ENCODE measurements around the gene MYL10. TPM values are rescaled to one million over a fixed set of nuclear protein-coding genes. Genes with fewer than 3 reads are reported as not detected.

The MYL10 gene
- total RNA-seq, 5 donors from 2014 or later (not counting 1 experiment from before 2014, with no cell fraction given), result not detected

DNA sequence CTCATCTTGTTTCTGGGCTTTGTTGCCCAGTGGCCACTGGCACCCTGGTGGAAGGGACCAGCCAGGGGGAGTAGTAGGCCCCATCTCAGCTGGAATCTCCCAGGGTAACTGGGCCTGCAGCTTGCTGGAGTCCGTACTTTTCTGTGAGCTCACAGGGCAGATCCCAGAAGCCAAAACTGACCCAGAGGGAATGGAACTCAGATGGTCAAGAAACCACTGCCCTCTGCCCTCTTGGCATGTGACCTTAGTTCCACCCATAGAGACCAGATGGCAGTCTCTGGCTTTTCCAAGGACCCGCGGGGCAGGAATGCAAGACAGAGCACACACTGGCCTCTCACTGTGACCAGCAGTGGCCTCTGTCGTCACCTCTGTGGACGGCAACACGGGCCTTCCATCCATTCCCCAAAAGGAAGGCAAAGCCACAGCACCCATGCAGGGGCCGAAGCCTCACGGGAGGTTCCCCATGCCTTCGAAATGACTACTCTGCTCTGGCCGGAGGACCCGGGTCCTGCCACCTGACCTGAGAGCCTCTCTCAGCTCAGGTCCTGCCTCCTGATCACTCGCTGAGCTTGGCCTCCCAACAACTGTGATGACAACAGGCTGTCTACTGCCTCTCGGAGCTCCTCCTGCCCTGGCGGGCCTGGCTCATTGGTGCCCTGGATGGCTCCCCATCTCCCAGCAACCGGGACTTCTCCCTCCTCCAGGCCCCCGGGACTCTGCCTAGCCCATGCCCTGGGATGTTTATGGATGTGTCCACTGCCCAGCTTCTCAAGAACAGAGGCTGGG is 29.9 kb downstream of the MYL10 start:
- peaks cover 0 to 5% of the 10 kb centered on the region in 2 donors for H3K27me3 Mint-ChIP-seq
- no peak for DNase-seq
- no peaks in the 10 kb centered on the region for H3K4me1 Mint-ChIP-seq
- no peaks in the 10 kb centered on the region for H3K9me3 Mint-ChIP-seq
- POLR2A ChIA-PET, result no interaction called here
- no peak for ATAC-seq (replicated peaks in 1 of 4)
- Histone ChIP-seq H3K4me1 (ENCODE audit: control insufficient read depth in 1 of 2, extremely low read depth in 1 of 2, insufficient read depth in 2 of 2, low read length in 2 of 2) (peaks cover 0 to 7% of the 10 kb centered on the region in 2 experiments), H3K27me3 (replicated peaks in 1 of 2; ENCODE audit: control insufficient read depth in 2 of 2, extremely low read depth in 1 of 2, insufficient read depth in 2 of 2, low read length in 1 of 2) (peaks cover 0 to 12% of the 10 kb centered on the region in 2 experiments), H3K4me3 (ENCODE audit: control insufficient read depth in 1 of 2, extremely low read depth in 1 of 2, low read length in 1 of 2) (no peak overlapping the region), H3K27ac (ENCODE audit: low read length) (no peak overlapping the region), H3K36me3 (ENCODE audit: control insufficient read depth in 2 of 2, extremely low read depth in 1 of 2, insufficient read depth in 1 of 2, low read length in 1 of 2) (no peaks in the 10 kb centered on the region), H3K9me3 (no peaks in the 10 kb centered on the region)
- H3K4me3 Mint-ChIP-seq, result no peak overlapping the region
- CTCF ChIA-PET, result interaction anchor here in 1 of 2 donors (0.5 to 1.3 kb wide), 3 partner anchors 51 to 209 kb away, joined by 3 to 7 read pairs (median 3); no protein-coding TSS in a partner anchor
- no peak overlapping the region for H3K27ac Mint-ChIP-seq
- 87% methylated on average over 13 of the region's 16 CpGs for WGBS (ENCODE audit: insufficient coverage)
- no peaks in the 10 kb centered on the region for H3K36me3 Mint-ChIP-seq

DNA sequence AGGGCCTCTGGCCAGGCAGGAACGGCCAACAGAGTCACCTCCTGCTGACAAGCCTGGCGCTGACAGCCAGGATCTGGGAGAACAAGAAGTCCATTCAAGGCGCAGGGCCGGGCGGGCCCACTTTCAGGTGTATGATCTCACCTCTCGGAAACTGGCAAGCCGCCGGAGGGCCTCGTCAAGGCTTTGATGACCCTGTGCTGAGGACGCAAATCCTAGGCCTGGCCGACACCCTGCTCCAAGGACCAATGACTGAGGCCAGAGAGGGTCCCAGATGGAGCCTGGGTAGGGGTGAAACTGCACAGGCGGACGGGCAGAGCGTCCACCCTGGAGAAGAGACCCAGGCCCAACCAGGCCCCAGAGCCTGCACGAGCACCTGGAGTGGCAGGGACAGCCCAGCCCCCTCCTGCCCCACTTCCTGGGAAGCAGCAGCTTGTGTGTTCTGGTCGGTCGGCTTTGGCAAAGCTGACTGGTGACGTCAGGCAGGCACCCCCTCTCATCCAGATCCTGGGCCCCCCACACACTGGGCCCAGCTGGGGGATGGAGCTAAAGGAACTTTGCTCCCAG is 30.6 kb downstream of the MYL10 start:
- H3K36me3 ChIP-seq (ENCODE audit: control insufficient read depth in 2 of 2, extremely low read depth in 1 of 2, insufficient read depth in 1 of 2, low read length in 1 of 2), result no peaks in the 10 kb centered on the region
- Mint-ChIP-seq H3K9me3 (no peaks in the 10 kb centered on the region), H3K27ac (no peak overlapping the region), H3K27me3 (peaks cover 0 to 5% of the 10 kb centered on the region in 2 donors), H3K4me1 (no peaks in the 10 kb centered on the region), H3K4me3 (no peak overlapping the region), H3K36me3 (no peaks in the 10 kb centered on the region)
- no peak for ATAC-seq (replicated peaks in 1 of 4)
- no peak for DNase-seq
- no peak overlapping the region for H3K4me3 ChIP-seq (ENCODE audit: control insufficient read depth in 1 of 2, extremely low read depth in 1 of 2, low read length in 1 of 2)
- ChIA-PET POLR2A (no interaction called here), CTCF (interaction anchor here in 1 of 2 donors (1.3 kb wide), 1 partner anchor 55 kb away, joined by 3 read pairs; no protein-coding TSS in a partner anchor)
- H3K4me1 ChIP-seq (ENCODE audit: control insufficient read depth in 1 of 2, extremely low read depth in 1 of 2, insufficient read depth in 2 of 2, low read length in 2 of 2), result peaks cover 0 to 7% of the 10 kb centered on the region in 2 experiments
- no peak overlapping the region for H3K27ac ChIP-seq (ENCODE audit: low read length)
- WGBS (ENCODE audit: insufficient coverage), result 90% methylated on average over 13 of the region's 18 CpGs
- H3K9me3 ChIP-seq, result no peaks in the 10 kb centered on the region
- peaks cover 0 to 12% of the 10 kb centered on the region in 2 experiments for H3K27me3 ChIP-seq (replicated peaks in 1 of 2; ENCODE audit: control insufficient read depth in 2 of 2, extremely low read depth in 1 of 2, insufficient read depth in 2 of 2, low read length in 1 of 2)

GRCh38 chr7:101597941-101598340 is 31.2 kb downstream of the MYL10 start:
- no peaks in the 10 kb centered on the region for H3K36me3 ChIP-seq (ENCODE audit: control insufficient read depth in 2 of 2, extremely low read depth in 1 of 2, insufficient read depth in 1 of 2, low read length in 1 of 2)
- CTCF ChIA-PET, result no interaction called here
- POLR2A ChIA-PET, result no interaction called here
- no peak overlapping the region for H3K27ac ChIP-seq (ENCODE audit: low read length)
- Mint-ChIP-seq H3K9me3 (no peaks in the 10 kb centered on the region), H3K27ac (no peak overlapping the region), H3K4me3 (no peak overlapping the region), H3K27me3 (peaks cover 0 to 5% of the 10 kb centered on the region in 2 donors), H3K4me1 (no peaks in the 10 kb centered on the region), H3K36me3 (no peaks in the 10 kb centered on the region)
- WGBS (ENCODE audit: insufficient coverage), result 69% methylated on average over 6 of the region's 6 CpGs
- no peak for ATAC-seq (replicated peaks in 1 of 4)
- DNase-seq, result no peak
- H3K27me3 ChIP-seq (replicated peaks in 1 of 2; ENCODE audit: control insufficient read depth in 2 of 2, extremely low read depth in 1 of 2, insufficient read depth in 2 of 2, low read length in 1 of 2), result peaks cover 0 to 11% of the 10 kb centered on the region in 2 experiments
- no peaks in the 10 kb centered on the region for H3K9me3 ChIP-seq
- H3K4me3 ChIP-seq (ENCODE audit: control insufficient read depth in 1 of 2, extremely low read depth in 1 of 2, low read length in 1 of 2), result no peak overlapping the region
- H3K4me1 ChIP-seq (ENCODE audit: control insufficient read depth in 1 of 2, extremely low read depth in 1 of 2, insufficient read depth in 2 of 2, low read length in 2 of 2), result peaks cover 0 to 7% of the 10 kb centered on the region in 2 experiments

DNA sequence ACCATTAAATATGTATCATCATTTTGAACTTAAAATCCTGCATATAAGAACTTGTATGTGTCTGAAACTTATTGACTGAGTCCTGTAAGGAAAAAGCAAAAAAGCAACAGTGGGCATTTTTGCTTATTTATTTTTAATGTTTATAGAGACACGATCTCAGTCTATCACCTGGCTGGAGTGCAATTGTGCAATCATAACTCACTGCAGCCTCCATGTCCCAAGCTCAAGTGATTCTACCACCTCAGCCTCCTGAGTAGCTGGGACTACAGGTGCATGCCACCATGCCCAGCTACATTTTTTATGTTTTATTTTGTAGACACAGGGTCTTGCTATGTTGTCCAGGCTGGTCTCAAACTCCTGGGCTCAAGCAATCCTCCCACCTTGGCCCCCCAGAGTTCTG is 32.2 kb downstream of the MYL10 start:
- no peaks in the 10 kb centered on the region for H3K36me3 Mint-ChIP-seq
- POLR2A ChIA-PET, result no interaction called here
- no peaks in the 10 kb centered on the region for H3K4me1 Mint-ChIP-seq
- Histone ChIP-seq H3K27ac (ENCODE audit: low read length) (no peak overlapping the region), H3K4me1 (ENCODE audit: control insufficient read depth in 1 of 2, extremely low read depth in 1 of 2, insufficient read depth in 2 of 2, low read length in 2 of 2) (no peaks in the 10 kb centered on the region), H3K27me3 (replicated peaks in 1 of 2; ENCODE audit: control insufficient read depth in 2 of 2, extremely low read depth in 1 of 2, insufficient read depth in 2 of 2, low read length in 1 of 2) (peaks cover 0 to 4% of the 10 kb centered on the region in 2 experiments), H3K4me3 (ENCODE audit: control insufficient read depth in 1 of 2, extremely low read depth in 1 of 2, low read length in 1 of 2) (no peak overlapping the region), H3K9me3 (no peaks in the 10 kb centered on the region), H3K36me3 (ENCODE audit: control insufficient read depth in 2 of 2, extremely low read depth in 1 of 2, insufficient read depth in 1 of 2, low read length in 1 of 2) (no peaks in the 10 kb centered on the region)
- ATAC-seq (replicated peaks in 1 of 4) (no peak), DNase-seq (no peak)
- H3K27ac Mint-ChIP-seq, result no peak overlapping the region
- no CpG with 5 or more reads among the region's 1 CpG for WGBS (ENCODE audit: insufficient coverage)
- no peak overlapping the region for H3K4me3 Mint-ChIP-seq
- peaks cover 0 to 8% of the 10 kb centered on the region in 2 donors for H3K27me3 Mint-ChIP-seq
- CTCF ChIA-PET, result interaction anchor here in 1 of 2 donors (0.7 kb wide), 1 partner anchor 10 kb away, joined by 6 read pairs; no protein-coding TSS in a partner anchor
- no peaks in the 10 kb centered on the region for H3K9me3 Mint-ChIP-seq

GRCh38 chr7:101595766-101596537 is 33.1 kb downstream of the MYL10 start:
- Mint-ChIP-seq H3K27me3 (peaks cover 0 to 7% of the 10 kb centered on the region in 2 donors), H3K4me1 (no peaks in the 10 kb centered on the region), H3K27ac (no peak overlapping the region), H3K36me3 (no peaks in the 10 kb centered on the region), H3K4me3 (no peak overlapping the region), H3K9me3 (no peaks in the 10 kb centered on the region)
- DNase-seq (no peak), ATAC-seq (replicated peaks in 1 of 4) (no peak)
- 67% methylated on average over 1 of the region's 4 CpGs for WGBS (ENCODE audit: insufficient coverage)
- Histone ChIP-seq H3K9me3 (no peaks in the 10 kb centered on the region), H3K27ac (ENCODE audit: low read length) (no peak overlapping the region), H3K4me3 (ENCODE audit: control insufficient read depth in 1 of 2, extremely low read depth in 1 of 2, low read length in 1 of 2) (no peak overlapping the region), H3K36me3 (ENCODE audit: control insufficient read depth in 2 of 2, extremely low read depth in 1 of 2, insufficient read depth in 1 of 2, low read length in 1 of 2) (no peaks in the 10 kb centered on the region), H3K4me1 (ENCODE audit: control insufficient read depth in 1 of 2, extremely low read depth in 1 of 2, insufficient read depth in 2 of 2, low read length in 2 of 2) (no peaks in the 10 kb centered on the region), H3K27me3 (replicated peaks in 1 of 2; ENCODE audit: control insufficient read depth in 2 of 2, extremely low read depth in 1 of 2, insufficient read depth in 2 of 2, low read length in 1 of 2) (peaks cover 0 to 3% of the 10 kb centered on the region in 2 experiments)
- POLR2A ChIA-PET, result no interaction called here
- CTCF ChIA-PET, result no interaction called here

- ChIA-PET POLR2A (no interaction called here), CTCF (no interaction called here)
- ATAC-seq (replicated peaks in 1 of 4), result no peak
- no peaks in the 10 kb centered on the region for H3K4me1 Mint-ChIP-seq
- no peaks in the 10 kb centered on the region for H3K4me1 ChIP-seq (ENCODE audit: control insufficient read depth in 1 of 2, extremely low read depth in 1 of 2, insufficient read depth in 2 of 2, low read length in 2 of 2)
- no peaks in the 10 kb centered on the region for H3K9me3 Mint-ChIP-seq
- no peak overlapping the region for H3K27ac ChIP-seq (ENCODE audit: low read length)
- no peaks in the 10 kb centered on the region for H3K9me3 ChIP-seq
- no peak overlapping the region for H3K27ac Mint-ChIP-seq
- H3K27me3 Mint-ChIP-seq, result peaks cover 0 to 7% of the 10 kb centered on the region in 2 donors
- no peak for DNase-seq
- no peaks in the 10 kb centered on the region for H3K36me3 Mint-ChIP-seq
- 100% methylated on average over 1 of the region's 1 CpG for WGBS (ENCODE audit: insufficient coverage)
- no peak overlapping the region for H3K4me3 ChIP-seq (ENCODE audit: control insufficient read depth in 1 of 2, extremely low read depth in 1 of 2, low read length in 1 of 2)
- H3K4me3 Mint-ChIP-seq, result no peak overlapping the region
- H3K36me3 ChIP-seq (ENCODE audit: control insufficient read depth in 2 of 2, extremely low read depth in 1 of 2, insufficient read depth in 1 of 2, low read length in 1 of 2), result no peaks in the 10 kb centered on the region
- H3K27me3 ChIP-seq (replicated peaks in 1 of 2; ENCODE audit: control insufficient read depth in 2 of 2, extremely low read depth in 1 of 2, insufficient read depth in 2 of 2, low read length in 1 of 2), result peaks cover 0 to 3% of the 10 kb centered on the region in 2 experiments
Observed at GRCh38 chr7:101595246-101595645, 33.9 kb downstream of the MYL10 start.
